B cell (primary cell): Measurements from ENCODE around the gene OR1I1.

Source experiments
- CTCF ChIP-seq: fragments of 200-600 bp; IDR thresholded peaks from one replicate; pipeline ENCODE4 v1.8.0; 2022; ENCODE audit warnings: antibody characterized with exemption, mild to moderate bottlenecking
- EZH2 ChIP-seq: IDR thresholded peaks from 2 replicates; pipeline ENCODE4 v1.6.1; 2012; ENCODE audit warnings: borderline replicate concordance, low read depth, mild to moderate bottlenecking, moderate library complexity, low read length; ENCODE audit not compliant: insufficient read depth, poor library complexity, severe bottlenecking

GRCh38 chr19:15126131-15126910, 44.3 kb downstream of the OR1I1 start:
- TF ChIP-seq CTCF = no peak
- TF ChIP-seq EZH2 = no peak
